RWPE2 (cell line): ENCODE results near the gene EFCAB14.

ENCODE experiments used
- ATAC-seq: fragments of 200-7000 bp; cut with Tn5 transposase; 3 replicates; pipeline ENCODE4 v1.9.1; 2021; ENCODE audit warnings: low read depth
- DNase-seq: peaks from one replicate; pipeline ENCODE4 v3.0.0-alpha.2; 2020; ENCODE audit warnings: low spot score
- H3K27ac ChIP-seq: fragments of 450-650 bp; 2 replicates; pipeline ENCODE4 v1.5.1; 2017; ENCODE audit warnings: mild to moderate bottlenecking; ENCODE audit not compliant: poor library complexity, severe bottlenecking
- H3K27me3 ChIP-seq: fragments of 250-450 bp; sonication (Bioruptor Pico); 2 replicates; pipeline ENCODE4 v1.5.1; 2021; ENCODE audit warnings: mild to moderate bottlenecking, moderate library complexity; ENCODE audit not compliant: insufficient read depth, poor library complexity, severe bottlenecking
- H3K36me3 ChIP-seq: fragments of 250-450 bp; sonication (Bioruptor Pico); 2 replicates; pipeline ENCODE4 v1.5.1; 2020; ENCODE audit warnings: low read depth, mild to moderate bottlenecking, moderate library complexity
- H3K4me1 ChIP-seq: fragments of 250-450 bp; sonication (Bioruptor Pico); 2 replicates; pipeline ENCODE4 v1.5.1; 2021; ENCODE audit warnings: mild to moderate bottlenecking, moderate library complexity; ENCODE audit not compliant: insufficient read depth, poor library complexity, severe bottlenecking
- H3K4me3 ChIP-seq: fragments of 250-450 bp; sonication (Bioruptor Pico); 2 replicates; pipeline ENCODE4 v1.5.1; 2021; ENCODE audit warnings: mild to moderate bottlenecking, moderate library complexity; ENCODE audit not compliant: severe bottlenecking
- H3K9me3 ChIP-seq: fragments of 250-450 bp; sonication (Bioruptor Pico); 2 replicates; pipeline ENCODE4 v1.5.1; 2021; ENCODE audit warnings: mild to moderate bottlenecking, moderate library complexity; ENCODE audit not compliant: severe bottlenecking
- TF ChIP-seq, protein P1 (sequence below): fragments of 450-650 bp; IDR thresholded peaks from one replicate; pipeline ENCODE4 v1.5.1; 2017; ENCODE audit warnings: mild to moderate bottlenecking, moderate library complexity; ENCODE audit not compliant: poor library complexity, severe bottlenecking

The EFCAB14 gene

GRCh38 chr1:46717654-46718053 is 1.3 kb downstream of the EFCAB14 start:
- no peaks in the 10 kb centered on the region for H3K27me3 ChIP-seq
- peaks cover 18% of the 10 kb centered on the region for H3K4me1 ChIP-seq
- H3K27ac ChIP-seq: no peak overlapping the region
- ATAC-seq (no peak), DNase-seq (no peak)
- peaks cover 43% of the 10 kb centered on the region for H3K36me3 ChIP-seq
- peak overlapping the region; percentile 92 for H3K4me3 ChIP-seq
- TF ChIP-seq, protein P1, sequence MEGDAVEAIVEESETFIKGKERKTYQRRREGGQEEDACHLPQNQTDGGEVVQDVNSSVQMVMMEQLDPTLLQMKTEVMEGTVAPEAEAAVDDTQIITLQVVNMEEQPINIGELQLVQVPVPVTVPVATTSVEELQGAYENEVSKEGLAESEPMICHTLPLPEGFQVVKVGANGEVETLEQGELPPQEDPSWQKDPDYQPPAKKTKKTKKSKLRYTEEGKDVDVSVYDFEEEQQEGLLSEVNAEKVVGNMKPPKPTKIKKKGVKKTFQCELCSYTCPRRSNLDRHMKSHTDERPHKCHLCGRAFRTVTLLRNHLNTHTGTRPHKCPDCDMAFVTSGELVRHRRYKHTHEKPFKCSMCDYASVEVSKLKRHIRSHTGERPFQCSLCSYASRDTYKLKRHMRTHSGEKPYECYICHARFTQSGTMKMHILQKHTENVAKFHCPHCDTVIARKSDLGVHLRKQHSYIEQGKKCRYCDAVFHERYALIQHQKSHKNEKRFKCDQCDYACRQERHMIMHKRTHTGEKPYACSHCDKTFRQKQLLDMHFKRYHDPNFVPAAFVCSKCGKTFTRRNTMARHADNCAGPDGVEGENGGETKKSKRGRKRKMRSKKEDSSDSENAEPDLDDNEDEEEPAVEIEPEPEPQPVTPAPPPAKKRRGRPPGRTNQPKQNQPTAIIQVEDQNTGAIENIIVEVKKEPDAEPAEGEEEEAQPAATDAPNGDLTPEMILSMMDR: no peak
- no peaks in the 10 kb centered on the region for H3K9me3 ChIP-seq

DNA sequence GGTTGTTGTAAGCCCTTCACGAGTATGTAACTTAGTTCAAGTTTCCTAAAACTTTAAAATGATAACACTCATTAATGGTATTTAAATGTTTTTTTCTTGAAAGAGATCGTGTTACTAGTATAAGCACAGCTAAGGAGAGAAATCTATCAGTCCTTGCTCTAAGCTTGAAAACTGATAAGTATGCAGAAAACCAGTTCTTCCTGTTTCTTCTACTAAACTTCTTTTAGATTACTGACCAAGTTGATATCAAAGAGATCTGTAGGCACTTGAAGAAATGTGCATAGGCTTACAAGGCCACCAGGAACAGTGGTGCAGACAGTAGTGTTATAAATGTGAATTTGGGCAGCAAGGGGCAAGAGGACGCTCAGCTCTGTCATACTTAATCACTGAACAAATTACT is 3.9 kb downstream of the EFCAB14 start:
- Histone ChIP-seq H3K27me3 (no peaks in the 10 kb centered on the region), H3K36me3 (peaks cover 70% of the 10 kb centered on the region), H3K4me3 (no peak overlapping the region), H3K4me1 (peaks cover 18% of the 10 kb centered on the region), H3K9me3 (no peaks in the 10 kb centered on the region), H3K27ac (no peak overlapping the region)
- TF ChIP-seq, protein P1: no peak
- DNase-seq (no peak), ATAC-seq (no peak)

DNA sequence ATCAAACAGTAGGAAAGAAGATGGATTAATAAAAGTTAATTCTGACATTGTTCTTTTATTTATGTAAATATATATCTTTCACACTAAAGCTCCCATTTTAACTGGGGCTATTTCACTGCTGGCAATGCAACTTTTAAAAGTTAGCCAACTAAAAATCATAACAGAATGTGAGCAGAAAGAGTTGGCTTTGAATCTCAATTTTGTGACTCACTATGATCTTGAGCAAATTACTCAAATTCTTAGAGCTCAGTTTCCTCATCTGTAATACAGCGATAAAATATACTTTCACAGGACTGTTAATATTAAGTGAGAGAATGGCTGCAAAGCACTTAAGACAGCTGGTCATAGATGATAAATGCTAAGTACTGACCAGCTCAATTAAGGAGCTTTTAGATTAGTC is 10.8 kb downstream of the EFCAB14 start:
- TF ChIP-seq, protein P1: no peak
- no peak for DNase-seq
- ATAC-seq: no peak
- H3K27me3 ChIP-seq: no peaks in the 10 kb centered on the region
- no peak overlapping the region for H3K27ac ChIP-seq
- no peaks in the 10 kb centered on the region for H3K4me1 ChIP-seq
- peaks cover 92% of the 10 kb centered on the region for H3K36me3 ChIP-seq
- H3K4me3 ChIP-seq: no peak overlapping the region
- no peaks in the 10 kb centered on the region for H3K9me3 ChIP-seq

- no peaks in the 10 kb centered on the region for H3K27me3 ChIP-seq
- peaks cover under 1% of the 10 kb centered on the region for H3K9me3 ChIP-seq
- H3K4me1 ChIP-seq: no peaks in the 10 kb centered on the region
- TF ChIP-seq, protein P1: no peak
- H3K4me3 ChIP-seq: no peak overlapping the region
- ATAC-seq (0 out of 3 replicates have a peak, but pooled peaks have one; percentile 38), DNase-seq (no peak)
- H3K36me3 ChIP-seq: peaks cover 87% of the 10 kb centered on the region
- no peak overlapping the region for H3K27ac ChIP-seq
These were observed 13.5 kb downstream of the EFCAB14 start for GRCh38 chr1:46705408-46705807.

DNA sequence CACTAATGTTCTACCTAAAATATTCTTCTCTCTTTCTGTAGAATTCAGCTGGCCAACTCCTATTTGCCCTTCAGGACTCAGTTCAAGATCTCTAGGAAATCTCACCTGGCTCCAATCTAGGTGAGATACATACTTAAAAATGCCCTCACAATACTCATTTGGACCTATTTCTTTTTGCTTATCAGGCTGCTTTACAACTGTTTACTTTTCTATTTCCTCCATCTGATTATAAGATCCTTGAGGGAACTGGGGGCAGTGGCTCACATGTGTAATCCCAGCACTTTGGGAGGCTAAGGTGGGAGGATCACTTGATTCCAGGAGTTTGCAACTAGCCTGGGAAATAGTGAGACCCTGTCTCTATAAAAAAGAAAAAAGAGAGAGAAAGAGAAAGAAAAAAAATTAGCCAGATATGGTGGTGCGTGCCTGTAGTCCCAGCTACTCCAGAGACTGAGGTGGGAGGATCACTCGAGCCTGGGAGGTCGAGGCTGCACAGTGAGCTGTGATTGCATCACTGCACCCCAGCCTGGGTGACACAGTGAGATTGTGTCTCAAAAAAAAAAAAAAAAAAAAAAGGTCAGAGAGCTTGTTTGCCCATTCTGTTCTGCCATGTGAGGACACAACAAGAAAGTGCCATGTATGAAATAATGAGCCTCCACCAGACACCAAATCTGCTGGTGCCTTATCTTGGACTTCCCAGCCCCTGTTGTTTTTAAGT is 14.8 kb downstream of the EFCAB14 start:
- Histone ChIP-seq H3K4me3 (no peak overlapping the region), H3K4me1 (no peaks in the 10 kb centered on the region), H3K36me3 (peaks cover 85% of the 10 kb centered on the region), H3K9me3 (peaks cover 4% of the 10 kb centered on the region), H3K27me3 (no peaks in the 10 kb centered on the region), H3K27ac (no peak overlapping the region)
- DNase-seq (no peak), ATAC-seq (no peak)
- TF ChIP-seq, protein P1: no peak
